GM21515 (cell line): ENCODE data around the gene C19orf85.
"Not testable (repeated sequence)": the region's sequence is repeated elsewhere in the genome, so short reads cannot be mapped to it uniquely, and the experiment has no call there.

Experiments used
- ATAC-seq: cut with Tn5 transposase; IDR thresholded peaks from one replicate; pipeline ENCODE4 v1.9.1; 2021; ENCODE audit not compliant: unreplicated experiment

C19orf85 gene

GRCh38 chr19:55442372-55442961 lies 22.1 kb downstream of the C19orf85 start:
- no peak for ATAC-seq

- ATAC-seq: no peak
Measured at GRCh38 chr19:55441692-55442321, 22.7 kb downstream of the C19orf85 start.

GRCh38 chr19:55441319-55441691 lies 23.2 kb downstream of the C19orf85 start:
- no peak for ATAC-seq

GRCh38 chr19:55440411-55441105 lies 24.0 kb downstream of the C19orf85 start:
- no peak for ATAC-seq

DNA sequence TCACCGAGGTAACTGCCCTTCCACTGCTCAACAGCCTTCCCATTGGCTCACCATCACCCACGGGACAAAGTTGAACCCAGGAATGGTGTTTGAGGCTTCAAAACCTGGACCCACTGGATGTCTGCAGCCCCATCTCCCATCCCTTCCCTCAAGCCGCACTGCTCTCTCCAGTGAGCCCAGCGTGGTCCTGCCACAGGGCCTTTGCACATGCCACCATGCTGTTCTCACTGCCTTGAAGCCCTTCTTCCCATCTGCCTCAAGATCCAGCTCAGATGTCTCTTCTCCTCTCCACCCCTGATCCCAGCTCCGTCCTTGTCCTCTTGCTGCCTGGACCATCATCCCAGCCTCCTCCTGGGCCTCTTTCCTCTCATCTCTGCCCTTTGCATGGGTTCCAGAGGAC lies 25.5 kb downstream of the C19orf85 start:
- no peak for ATAC-seq

DNA sequence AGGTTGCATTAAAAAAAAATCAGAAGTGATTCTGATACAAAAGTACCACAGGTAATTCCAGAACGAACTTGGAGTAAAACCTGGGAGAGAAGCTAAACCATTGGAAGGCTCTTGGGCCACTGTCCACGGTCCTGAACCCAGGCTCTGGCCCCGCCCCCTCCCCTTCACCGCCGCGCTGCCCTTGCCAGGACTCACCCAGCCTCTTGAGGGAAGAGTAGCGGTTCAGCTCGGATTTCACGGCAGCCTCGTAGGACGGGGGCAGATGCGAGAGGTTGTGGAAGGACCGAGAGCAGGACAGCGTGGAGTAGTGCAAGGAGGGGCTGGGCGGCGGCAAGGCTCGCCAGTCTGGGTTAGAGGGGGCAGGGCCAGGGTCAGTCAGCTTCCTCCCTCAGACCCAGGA lies 27.1 kb downstream of the C19orf85 start:
- no peak for ATAC-seq

DNA sequence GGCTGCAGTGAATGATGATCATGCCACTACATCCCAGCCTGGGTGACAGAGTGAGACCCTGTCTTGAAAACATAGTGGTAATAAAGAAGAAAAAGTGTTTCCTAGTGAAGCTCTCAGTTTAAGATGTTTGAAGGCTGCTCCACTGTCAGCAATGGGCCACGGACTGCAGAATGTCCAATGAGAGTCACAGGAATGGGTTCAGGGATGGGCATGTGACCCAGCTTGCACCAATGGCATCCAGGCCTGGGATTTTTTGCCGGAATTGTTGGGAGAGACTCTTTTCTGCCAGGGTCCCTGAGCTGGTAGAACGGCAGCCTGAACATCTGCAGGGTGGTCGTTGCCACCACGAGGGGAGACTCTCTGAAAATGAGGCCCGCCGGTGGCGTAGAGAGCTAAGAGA lies 27.7 kb downstream of the C19orf85 start:
- ATAC-seq: no peak

- ATAC-seq: no peak
Measured at GRCh38 chr19:55435020-55435419, 29.5 kb downstream of the C19orf85 start.

DNA sequence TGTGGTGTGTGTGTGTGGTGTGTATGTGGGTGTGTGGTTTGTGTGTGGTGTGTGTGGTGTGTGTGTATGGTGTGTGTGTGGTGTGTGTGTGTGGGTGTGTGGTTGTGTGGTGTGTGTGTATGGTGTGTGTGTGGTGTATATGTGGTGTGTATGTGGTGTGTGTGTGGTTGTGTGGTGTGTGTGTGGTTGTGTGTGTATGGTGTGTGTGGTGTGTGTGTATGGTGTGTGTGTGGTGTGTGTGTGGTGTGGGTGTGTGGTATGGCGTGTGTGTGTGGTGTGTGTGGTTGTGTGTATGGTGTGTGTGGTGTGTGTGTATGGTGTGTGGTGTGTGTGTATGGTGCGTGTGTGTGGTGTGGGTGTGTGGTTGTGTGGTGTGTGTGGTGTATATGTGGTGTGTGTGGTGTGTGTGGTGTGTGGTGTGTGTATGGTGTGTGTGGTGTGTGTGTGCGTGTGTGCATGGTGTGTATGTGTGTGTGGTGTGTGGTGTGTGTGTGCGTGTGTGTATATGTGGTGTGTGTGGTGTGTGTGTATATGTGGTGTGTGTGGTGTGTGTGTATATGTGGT lies 30.1 kb downstream of the C19orf85 start:
- ATAC-seq: no peak

DNA sequence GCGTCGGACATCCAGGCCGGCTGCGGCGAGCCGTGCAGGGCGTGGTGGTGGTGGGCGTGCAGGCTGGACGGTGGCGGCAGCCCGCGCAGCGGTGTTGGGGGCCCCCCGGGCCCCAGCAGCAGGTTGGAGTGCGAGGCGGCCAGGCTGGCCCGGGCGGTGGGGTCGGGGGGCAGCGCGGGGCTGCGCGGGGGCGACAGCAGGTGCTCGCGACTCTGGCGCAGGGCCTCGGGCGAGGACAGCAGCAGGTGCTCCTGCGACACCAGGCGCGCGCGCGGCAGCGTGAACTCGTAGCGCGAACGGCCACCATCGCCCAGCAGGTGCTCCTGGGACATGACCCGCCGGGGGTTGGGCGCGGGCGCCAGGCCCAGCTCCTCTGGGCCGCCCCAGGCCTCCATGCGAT lies 31.3 kb downstream of the C19orf85 start:
- no peak for ATAC-seq

- no peak for ATAC-seq
Measured at GRCh38 chr19:55432241-55432959, 32.2 kb downstream of the C19orf85 start.

- no peak for ATAC-seq
Measured at GRCh38 chr19:55431183-55431582, 33.4 kb downstream of the C19orf85 start.

- no peak for ATAC-seq
Measured at GRCh38 chr19:55426042-55426441, 38.5 kb downstream of the C19orf85 start.

GRCh38 chr19:55424518-55424917 lies 40.0 kb downstream of the C19orf85 start:
- ATAC-seq: no peak

GRCh38 chr19:55423225-55424005 lies 41.1 kb downstream of the C19orf85 start:
- no peak for ATAC-seq

DNA sequence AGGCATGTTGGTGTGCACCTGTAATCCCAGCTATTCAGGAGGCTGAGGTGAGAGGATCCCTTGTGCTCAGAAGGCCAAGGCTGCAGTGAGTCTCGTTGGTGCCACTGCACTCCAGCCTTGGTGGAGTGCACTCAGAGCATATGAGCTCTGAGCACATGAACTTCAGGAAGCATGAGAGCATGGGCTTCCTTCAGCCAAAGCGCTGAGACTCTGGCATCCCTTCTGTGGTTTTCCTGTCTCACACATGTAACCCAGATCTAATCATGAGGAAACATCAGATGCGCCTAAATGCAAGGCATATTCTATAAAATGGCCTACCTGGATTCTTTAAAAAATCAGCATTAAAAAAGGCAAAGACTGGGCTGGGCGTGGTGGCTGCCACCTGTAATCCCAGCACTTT lies 43.3 kb downstream of the C19orf85 start:
- not testable (repeated sequence) for ATAC-seq

DNA sequence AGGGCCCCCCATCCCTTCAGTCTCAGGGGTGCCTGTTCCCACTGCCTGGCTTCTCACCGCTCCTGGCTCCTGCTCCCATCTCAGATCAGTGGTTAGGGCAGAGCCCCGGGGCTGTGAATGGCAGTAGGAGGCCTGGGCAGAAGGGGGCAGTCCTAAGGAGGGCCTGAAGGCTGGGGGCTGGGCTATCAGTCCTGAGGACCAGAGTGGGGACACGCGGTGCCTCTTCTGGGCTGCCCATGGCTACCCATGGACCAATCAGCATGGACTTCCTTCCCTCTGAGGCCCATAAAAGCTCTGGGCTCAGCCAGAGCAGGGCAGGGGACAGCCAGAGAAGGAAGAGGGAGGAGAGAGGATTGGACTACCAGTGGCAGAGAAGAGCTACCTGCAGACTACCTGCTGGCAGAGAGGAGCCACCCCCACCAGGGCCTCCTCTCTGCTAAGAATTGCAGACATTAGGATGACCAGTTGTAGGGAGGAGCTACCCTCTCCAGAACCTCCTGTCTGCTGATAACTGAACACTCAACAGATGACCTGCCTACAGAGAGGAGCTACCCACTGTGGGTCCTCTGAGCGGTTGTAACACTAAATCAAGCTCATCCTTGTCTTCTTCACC lies 44.8 kb downstream of the C19orf85 start:
- no peak for ATAC-seq

- no peak for ATAC-seq
Measured at GRCh38 chr19:55419103-55419502, 45.4 kb downstream of the C19orf85 start.

DNA sequence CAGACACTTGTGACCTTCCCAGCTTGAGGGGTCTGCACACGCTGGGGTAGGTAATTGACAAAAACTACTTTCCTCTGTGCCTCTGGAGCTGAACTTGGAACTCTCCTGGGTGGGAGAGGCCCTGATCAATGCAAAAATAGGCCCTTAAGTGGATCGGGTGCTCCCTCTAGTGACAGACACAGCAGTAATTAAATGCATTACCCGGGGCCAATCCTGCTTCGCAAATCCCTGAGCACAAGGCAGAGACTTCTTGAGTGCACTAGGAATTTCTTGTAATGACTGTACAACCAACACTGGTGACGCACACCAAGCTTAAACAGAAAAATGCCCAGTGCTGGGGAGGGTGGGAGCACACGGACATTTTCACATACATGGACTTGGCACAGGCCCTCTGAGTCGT lies 46.4 kb downstream of the C19orf85 start:
- ATAC-seq: no peak
